ENCODE data around the gene ETV6.

Gene ETV6

DNA sequence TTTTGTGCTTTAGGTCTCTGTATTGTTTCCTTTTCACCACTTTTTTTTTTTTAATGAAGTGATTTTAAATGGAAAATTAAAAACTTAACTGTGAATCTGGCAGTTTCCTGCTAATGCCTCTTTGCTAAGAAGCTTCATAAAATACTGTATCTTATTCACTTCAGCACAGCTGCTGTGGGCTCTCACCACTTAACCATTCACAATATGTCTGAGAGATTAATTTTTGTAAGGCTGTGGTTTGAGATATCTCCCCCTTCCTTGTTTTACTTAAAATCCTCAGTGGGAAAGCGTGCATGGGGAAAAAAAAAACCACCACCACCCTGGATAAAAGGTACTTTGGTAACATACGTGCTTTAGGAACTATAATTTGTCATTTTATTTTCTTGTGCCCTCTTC lies 115.9 kb downstream of the ETV6 start:
- no peaks in the 10 kb centered on the region for H3K9me3 ChIP-seq (ENCODE audit: severe bottlenecking)
- no peak overlapping the region for H3K27ac ChIP-seq
- TF ChIP-seq, protein P1, sequence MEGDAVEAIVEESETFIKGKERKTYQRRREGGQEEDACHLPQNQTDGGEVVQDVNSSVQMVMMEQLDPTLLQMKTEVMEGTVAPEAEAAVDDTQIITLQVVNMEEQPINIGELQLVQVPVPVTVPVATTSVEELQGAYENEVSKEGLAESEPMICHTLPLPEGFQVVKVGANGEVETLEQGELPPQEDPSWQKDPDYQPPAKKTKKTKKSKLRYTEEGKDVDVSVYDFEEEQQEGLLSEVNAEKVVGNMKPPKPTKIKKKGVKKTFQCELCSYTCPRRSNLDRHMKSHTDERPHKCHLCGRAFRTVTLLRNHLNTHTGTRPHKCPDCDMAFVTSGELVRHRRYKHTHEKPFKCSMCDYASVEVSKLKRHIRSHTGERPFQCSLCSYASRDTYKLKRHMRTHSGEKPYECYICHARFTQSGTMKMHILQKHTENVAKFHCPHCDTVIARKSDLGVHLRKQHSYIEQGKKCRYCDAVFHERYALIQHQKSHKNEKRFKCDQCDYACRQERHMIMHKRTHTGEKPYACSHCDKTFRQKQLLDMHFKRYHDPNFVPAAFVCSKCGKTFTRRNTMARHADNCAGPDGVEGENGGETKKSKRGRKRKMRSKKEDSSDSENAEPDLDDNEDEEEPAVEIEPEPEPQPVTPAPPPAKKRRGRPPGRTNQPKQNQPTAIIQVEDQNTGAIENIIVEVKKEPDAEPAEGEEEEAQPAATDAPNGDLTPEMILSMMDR (IDR thresholded peaks at IDR 0.05; ENCODE audit: low read depth, low read length), result no peak
- no peak overlapping the region for H3K4me3 ChIP-seq (ENCODE audit: low read depth, low read length)
- H3K36me3 ChIP-seq, result no peaks in the 10 kb centered on the region
- H3K27me3 ChIP-seq (ENCODE audit: insufficient read depth, low read depth, severe bottlenecking), result no peaks in the 10 kb centered on the region
- DNase-seq, result no peak

DNA sequence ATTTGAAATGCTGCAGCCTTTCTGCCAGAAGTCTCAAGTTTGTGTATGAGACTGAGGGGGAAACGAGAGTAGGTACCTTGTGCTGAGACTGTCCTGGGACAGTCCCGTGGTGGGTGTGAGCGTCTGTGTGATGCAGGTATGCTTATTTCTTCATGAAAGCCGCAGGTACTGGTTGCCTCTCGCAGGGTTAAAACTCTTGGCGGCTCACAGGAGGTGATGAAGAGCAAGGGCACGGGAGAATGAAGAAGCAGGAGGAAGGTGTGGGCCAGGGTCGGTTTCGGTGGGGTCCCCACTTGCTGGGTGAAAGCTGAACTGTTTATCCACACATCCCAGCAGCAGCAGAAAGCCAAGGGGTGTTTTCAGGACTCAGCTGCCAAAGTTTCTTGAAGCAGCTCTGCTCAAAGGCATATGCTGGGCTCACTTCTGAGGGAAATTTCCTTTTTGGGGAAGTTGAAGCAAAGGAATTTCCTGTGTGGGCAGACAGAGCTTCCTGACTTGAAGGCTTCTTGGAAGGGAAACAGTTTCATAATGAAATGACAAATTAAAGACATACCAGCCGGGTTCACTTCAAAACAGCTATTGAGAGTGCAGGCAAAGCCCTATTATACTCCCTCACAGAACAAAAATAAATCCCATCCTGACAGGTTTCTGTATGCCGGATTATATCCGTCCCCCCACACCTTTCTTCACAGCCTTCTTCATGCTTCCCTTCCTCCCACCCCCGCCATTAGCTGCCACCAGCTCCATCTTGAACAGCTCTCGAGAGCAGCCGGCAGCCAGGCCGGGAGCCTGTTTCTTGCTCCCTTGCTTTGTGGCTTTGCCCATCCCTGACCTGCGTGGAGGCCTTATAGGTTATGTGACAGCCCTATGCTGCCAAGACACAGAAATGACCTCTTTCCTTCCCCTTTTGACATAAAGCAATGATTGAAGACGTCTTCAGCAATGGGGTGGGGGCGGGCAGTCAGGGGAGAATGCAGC lies 116.6 kb downstream of the ETV6 start:
- no peak for DNase-seq
- Histone ChIP-seq H3K36me3 (no peaks in the 10 kb centered on the region), H3K4me3 (ENCODE audit: low read depth, low read length) (no peak overlapping the region), H3K27ac (no peak overlapping the region), H3K9me3 (ENCODE audit: severe bottlenecking) (no peaks in the 10 kb centered on the region), H3K27me3 (ENCODE audit: insufficient read depth, low read depth, severe bottlenecking) (no peaks in the 10 kb centered on the region)
- TF ChIP-seq, protein P1 (IDR thresholded peaks at IDR 0.05; ENCODE audit: low read depth, low read length), result no peak

GRCh38 chr12:11767029-11767724 lies 117.7 kb downstream of the ETV6 start:
- H3K4me3 ChIP-seq (ENCODE audit: low read depth, low read length), result no peak overlapping the region
- TF ChIP-seq, protein P1 (IDR thresholded peaks at IDR 0.05; ENCODE audit: low read depth, low read length), result no peak
- no peaks in the 10 kb centered on the region for H3K36me3 ChIP-seq
- H3K9me3 ChIP-seq (ENCODE audit: severe bottlenecking), result no peaks in the 10 kb centered on the region
- H3K27me3 ChIP-seq (ENCODE audit: insufficient read depth, low read depth, severe bottlenecking), result no peaks in the 10 kb centered on the region
- H3K27ac ChIP-seq, result no peak overlapping the region
- no peak for DNase-seq

GRCh38 chr12:11767798-11768197 lies 118.3 kb downstream of the ETV6 start:
- TF ChIP-seq, protein P1 (IDR thresholded peaks at IDR 0.05; ENCODE audit: low read depth, low read length), result no peak
- Histone ChIP-seq H3K27me3 (ENCODE audit: insufficient read depth, low read depth, severe bottlenecking) (no peaks in the 10 kb centered on the region), H3K36me3 (no peaks in the 10 kb centered on the region), H3K27ac (no peak overlapping the region), H3K9me3 (ENCODE audit: severe bottlenecking) (no peaks in the 10 kb centered on the region), H3K4me3 (ENCODE audit: low read depth, low read length) (no peak overlapping the region)
- DNase-seq, result no peak

GRCh38 chr12:11768233-11768965 lies 118.9 kb downstream of the ETV6 start:
- TF ChIP-seq, protein P1 (IDR thresholded peaks at IDR 0.05; ENCODE audit: low read depth, low read length), result no peak
- H3K27me3 ChIP-seq (ENCODE audit: insufficient read depth, low read depth, severe bottlenecking), result no peaks in the 10 kb centered on the region
- H3K4me3 ChIP-seq (ENCODE audit: low read depth, low read length), result no peak overlapping the region
- no peak overlapping the region for H3K27ac ChIP-seq
- H3K9me3 ChIP-seq (ENCODE audit: severe bottlenecking), result no peaks in the 10 kb centered on the region
- no peak for DNase-seq
- H3K36me3 ChIP-seq, result no peaks in the 10 kb centered on the region
